GM19455 (cell line): ENCODE results near the gene TEX13D.
"Not testable (repeated sequence)": the region's sequence is repeated elsewhere in the genome, so short reads cannot be mapped to it uniquely, and the experiment has no call there.

ENCODE experiments used
- ATAC-seq: cut with Tn5 transposase; IDR thresholded peaks from one replicate; pipeline ENCODE4 v1.9.1; 2021; ENCODE audit not compliant: unreplicated experiment

Gene TEX13D

DNA sequence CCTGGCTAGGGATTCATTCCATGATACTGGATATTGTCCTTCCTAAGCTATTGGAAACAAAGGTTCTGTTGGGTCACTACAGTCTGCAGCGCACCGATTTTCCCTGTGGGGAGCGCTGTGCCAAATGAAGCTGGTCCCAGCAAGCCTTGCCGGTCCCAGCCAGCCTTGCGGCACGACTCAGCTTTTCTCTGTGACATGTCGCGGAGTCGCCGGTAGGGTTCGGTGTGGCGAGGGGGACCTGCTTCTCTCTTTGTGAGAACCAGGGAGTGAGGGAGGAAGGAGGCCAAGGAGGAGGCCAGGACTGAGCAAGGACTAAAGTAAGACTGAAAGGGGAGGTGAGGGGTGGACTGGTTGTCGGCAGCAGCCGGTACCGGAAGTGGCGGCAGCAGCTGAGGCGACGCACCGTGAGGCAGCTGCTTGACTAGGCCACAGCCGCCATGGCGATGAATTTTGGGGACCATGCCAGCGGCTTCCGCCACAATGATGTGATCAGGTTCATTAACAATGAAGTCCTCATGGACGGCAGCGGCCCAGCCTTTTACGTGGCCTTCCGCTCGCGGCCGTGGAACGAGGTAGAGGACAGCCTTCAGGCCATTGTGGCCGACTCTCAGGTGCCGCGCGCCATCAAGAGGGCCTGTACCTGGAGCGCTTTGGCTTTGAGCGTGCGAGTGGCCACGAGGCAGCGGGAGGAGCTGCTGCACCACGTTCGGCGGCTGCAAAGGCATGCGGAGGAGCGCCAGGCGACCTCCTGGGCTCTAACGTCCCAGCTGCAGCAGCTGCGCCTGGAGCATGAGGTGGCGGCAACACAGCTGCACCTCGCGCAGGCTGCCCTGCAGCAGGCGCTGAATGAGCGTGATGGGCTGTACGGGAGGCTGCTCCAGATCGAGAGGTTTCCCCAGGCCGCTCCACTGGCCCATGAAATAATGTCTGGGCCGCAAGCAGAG lies at the start of gene TEX13D:
Gene TEX13D (plus strand): TSS at position 180 of the 944 bp plus-strand sequence. CDS start 258 bp downstream, at position 438.
- no peak for ATAC-seq

DNA sequence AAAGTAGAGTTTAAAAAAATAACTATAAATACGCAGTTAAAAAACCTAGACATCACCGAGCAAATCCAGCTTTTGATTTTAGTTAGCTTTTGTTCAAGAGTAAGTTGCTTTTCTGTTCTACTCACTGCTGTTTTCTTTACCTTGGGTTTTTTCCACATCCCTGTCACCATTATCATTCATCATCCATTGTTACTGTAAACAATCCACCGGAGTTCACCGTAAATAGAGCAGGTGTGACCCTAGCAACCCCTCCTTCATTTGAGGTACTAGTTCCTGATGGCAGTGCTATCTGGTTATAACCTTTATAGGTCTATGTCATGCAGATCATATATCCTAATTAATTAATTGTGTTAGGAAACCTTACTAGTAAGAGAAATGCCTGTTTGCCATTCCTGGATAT lies 43.0 kb upstream of the TEX13D start:
- no peak for ATAC-seq

DNA sequence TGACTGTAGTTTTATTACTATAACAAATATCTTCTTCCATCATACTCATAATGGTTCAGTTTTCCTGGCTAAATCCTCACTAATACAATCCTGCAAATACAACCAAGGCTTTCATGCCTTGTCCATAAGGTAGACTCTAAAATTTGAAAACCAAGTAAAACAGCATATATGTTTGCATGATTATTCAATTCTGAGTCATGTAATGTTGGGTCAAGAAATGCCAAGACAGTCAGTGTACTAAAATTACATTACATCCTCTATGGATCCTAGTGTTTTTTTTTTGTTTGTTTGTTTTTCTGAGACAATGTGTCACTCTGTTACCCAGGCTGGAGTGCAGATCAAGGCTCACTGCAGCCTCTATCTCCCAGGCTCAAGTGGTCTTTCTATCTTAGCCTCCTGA lies 38.6 kb upstream of the TEX13D start:
- ATAC-seq = no peak

DNA sequence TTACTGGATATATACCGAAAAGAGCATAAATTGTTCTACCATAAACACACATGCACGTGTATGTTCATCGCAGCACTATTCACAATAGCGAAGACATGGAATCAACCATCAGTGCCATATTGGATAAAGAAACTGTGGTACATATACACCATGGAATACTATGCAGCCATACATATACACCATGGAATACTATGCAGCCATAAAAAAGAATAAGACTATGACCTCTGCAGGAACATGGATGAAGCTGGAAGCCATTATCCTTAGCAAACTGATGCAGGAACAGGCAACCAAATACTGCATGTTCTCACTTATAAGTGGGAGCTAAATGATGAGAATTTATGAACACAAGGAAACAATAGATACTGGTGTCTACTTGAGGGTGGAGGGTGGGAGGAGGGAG lies 33.1 kb upstream of the TEX13D start:
- ATAC-seq = not testable (repeated sequence)

DNA sequence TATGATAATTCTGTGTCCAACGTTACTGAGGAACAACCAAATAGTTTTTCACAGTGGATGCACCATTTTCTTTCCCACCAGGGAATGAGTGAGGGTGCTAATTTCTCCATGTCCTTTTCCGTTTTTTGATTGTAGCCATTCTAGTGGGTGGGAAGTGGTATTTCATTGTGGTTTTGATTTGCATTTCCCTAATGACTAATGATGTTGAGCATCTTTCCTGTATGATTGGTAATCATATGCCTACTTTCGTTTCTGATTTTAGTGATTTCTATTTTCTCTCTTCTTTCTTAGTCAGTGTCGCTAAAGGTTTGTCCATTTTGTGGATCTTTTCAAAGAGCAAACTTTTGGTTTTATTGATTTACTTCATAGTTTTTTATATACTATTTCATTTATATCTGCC lies 32.1 kb upstream of the TEX13D start:
- no peak for ATAC-seq

DNA sequence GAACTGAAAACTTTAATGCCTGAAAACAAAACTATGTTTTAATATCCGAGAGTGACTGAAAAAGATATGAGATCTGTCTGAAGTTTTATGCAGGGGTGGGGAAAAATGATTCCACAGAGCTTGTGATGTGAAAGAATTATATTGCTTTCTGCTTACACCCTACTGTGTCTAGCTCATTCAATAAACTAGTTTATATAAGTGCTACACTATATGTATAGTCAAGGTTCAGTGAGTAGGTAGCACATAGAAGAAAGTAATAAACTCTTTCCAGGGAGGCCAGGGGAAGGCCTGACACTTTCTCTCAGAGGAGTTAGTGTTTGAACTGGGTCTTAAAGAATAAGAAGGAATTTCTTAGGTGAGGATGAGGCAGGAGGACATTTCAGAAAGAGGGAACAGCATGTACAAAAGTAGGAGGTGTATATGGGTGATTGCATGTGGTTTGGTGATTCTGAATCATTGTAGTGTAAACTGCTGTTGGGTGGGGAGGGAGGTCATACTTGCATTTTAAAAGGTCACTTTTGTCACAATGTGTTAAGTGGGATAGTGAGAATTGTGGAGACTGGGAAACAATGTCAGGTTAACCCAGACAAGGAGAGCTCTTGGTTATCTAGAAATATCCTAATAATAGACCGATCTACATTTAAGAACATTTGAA lies 25.1 kb upstream of the TEX13D start:
- no peak for ATAC-seq

DNA sequence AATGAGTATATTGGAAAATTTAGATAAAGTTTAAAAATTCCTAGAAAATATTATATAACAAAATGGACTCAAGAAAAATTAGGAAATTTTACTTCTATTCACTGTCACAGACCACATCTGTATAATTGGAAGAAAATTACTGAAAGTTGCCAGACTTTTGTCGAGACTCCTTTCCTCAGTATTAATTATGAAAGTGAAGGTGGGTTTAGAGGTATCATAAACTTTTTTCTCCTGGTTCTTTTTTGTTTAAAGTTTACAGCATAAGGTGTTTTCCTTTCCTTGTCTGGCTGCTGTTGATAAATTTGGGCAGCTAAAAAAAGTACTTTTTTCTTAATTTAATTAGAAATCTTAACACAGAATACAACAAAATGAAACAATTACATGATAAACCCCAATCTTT lies 6.7 kb upstream of the TEX13D start:
- ATAC-seq = no peak

DNA sequence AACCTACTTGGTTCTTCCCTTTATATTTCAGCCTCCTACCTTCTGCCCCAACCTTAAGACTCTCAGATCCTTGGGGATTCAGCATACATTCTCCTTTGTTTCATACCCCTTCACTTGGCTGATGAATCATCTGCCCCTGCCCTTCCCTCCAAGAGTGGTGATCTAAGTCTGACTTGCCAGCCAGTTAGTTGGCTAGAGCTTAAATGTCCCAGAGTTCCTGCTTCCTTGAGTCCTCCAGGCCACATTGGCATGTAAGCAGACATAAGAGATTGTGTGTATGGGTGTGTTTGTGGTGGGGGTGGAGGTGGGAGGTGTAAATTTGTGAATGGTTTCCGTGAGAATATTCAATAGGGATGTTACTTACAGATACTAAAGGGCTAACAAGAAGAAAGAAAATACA lies 3.7 kb upstream of the TEX13D start:
- no peak for ATAC-seq

DNA sequence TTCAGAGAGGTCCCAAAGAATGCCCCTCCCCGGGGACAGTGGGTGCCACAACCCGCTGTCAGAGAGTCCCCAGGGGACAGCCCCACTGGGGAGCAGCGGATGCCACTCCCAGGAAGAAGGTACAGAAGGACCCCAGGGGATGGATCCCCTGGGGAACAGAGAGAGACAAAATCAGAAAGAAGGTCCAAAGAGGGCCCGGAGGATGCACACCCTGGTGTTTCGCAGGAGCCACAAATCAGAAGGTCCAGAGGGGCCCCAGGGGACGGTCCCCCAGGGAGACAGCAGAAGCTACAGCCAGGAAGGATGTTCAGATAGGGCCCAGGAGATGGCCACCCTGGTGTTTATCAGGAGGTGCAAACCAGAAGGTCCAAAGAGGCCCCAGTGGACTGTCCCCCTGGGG lies 1.4 kb downstream of the TEX13D start:
- ATAC-seq = no peak

DNA sequence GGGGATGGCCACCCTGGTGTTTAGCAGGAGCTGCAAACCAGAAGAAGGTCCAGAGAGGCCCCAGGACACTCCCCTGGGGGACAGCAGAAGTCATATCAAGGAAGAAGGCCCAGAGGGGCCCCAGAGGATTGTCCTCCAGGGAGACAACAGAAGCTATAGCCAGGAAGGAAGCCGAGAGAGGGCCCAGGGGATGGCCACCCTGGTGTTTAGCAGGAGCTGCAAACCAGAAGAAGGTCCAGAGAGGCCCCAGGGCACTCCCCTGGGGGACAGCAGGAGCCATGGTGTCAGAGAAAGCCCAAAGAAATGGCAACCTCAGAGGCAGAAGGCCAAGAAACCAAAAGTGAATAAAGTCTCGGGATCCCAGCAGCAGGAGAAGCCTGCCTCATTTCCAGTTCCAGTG lies 2.1 kb downstream of the TEX13D start:
- ATAC-seq = not testable (repeated sequence)

DNA sequence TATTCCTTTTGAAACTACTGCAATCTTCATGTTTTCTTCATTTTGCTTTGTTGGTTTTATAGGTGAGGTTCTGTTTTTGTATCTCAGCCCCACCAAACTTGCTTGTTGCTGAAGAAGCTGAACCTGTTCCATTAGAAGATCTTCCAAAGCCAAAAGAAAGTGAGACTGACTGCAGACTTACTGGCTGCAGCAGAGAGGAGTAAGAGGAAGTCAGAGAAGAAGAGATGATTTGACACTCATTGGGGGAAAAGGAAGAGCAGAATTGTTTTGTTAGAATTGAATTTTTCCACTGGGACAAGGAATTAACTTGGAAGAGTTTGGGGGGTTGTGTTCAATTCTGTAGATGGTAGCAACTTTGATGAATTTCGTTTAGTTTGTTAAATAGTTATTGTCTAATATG lies 3.1 kb downstream of the TEX13D start:
- no peak for ATAC-seq

DNA sequence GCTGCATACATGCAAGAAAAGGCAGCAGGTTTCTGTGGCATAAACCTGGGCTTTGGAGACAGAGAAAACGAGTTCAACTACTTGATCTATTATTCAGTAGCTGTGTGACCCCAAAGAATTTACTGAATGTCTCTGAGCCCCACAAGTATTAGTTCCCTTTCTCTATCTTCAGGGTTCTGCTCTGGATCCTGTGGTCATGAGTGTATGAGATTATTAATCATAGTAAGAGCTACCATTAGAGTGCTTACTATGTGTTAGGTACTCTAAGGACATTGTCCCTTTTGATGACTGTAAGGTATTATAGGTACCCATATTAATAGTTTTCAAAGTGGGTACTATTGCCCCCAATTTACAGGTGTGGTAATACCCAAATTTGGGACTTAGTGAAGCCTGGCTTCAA lies 5.5 kb downstream of the TEX13D start:
- ATAC-seq = no peak

DNA sequence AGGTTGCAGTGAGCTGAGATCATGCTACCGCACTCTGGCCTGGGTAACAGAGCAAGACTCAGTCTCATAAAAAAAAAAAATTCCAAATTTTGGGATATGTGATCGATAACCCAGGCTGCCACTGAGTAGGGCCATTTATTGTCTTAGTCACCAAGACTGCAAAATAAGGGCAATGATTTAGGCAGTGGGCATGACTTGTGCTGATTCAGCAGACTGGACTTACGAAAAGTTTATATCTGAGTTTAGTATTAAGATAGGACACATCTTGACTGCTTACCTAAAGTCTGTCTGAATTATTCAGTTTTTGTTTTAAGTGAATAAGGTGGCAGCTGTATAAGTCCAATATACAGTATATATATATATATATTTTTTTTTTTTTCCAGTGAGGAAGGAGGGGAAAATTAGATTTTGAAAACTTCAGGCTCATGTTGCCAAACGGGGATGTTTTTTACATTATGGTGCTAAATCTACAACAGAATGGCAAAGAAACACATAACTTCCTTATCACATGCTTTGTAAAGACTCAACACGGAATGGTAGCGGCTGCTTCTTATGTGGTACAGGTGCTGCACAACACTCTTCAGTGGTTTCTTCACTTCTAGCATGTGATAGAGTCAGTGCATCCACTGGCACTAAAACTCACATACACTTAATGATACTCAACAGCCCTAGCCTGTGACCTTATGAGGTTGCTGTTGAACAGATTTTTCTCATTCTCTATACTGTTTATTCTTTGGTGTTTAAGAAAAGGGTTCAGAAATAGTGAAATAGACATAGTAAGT lies 6.5 kb downstream of the TEX13D start:
- no peak for ATAC-seq

DNA sequence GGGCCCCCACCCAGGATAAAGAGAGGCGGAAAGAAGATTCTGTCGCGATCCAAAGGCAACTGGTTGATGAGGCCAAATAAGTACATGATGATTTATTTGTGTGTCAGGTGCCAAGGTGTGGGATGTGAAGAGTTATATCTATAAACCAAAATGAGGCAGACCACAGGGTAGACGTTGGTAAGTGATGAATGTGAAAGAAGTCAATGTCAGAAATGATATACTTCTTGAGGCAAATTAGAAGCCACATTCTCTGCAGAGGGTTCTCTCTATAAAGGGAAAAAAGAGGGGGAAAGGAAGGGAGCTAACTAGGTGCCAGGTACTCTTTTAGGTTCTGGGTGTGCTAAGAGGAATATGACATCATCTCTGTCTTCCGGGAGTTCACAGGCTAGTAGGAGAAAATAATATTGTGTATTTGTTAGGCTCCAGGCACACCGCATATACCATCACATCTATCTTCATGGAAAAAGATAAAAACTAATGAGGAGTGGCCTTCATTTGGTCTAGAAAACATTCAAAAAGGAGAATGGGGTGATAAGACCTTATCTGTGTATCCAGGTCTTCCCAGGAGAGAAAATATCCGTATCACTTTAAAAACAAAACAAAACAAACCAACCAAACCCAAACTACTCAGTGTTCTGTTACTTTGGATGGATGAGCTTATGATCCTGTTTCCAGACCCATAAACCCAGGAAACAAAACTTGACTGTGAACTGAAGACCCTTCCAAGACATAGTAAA lies 9.1 kb downstream of the TEX13D start:
- ATAC-seq = no peak

DNA sequence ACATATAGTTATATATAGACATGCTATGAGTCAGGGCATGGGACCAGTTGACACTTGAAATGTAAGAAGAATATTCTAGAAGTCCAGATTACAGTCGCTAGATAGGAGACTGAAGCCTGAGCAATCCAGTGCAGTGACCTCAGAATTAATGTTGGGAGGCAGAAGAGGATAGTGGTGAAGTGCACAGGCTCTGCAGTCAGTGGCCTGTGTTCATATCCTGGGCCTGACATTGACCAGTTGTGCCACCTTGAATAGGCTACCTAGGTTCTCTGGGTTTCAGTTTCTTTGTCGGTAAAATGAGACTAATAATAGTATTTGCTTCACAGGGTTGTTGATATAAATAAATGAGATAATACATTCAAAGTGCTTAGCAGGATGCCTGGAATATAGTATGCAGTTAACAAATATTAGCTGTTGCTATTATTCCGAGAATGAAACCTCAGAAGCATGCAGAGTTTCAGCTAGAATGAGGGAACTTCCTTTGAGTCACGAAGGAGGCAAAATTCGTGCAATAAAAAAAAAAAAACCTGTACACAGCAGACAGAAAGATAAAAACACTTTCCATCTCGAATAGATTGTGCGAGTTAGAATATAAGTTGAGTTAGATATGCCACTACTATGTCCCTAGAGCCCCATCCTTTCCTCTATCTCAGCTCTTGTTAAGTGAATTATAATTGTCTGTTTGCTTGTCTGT lies 9.9 kb downstream of the TEX13D start:
- ATAC-seq = no peak

DNA sequence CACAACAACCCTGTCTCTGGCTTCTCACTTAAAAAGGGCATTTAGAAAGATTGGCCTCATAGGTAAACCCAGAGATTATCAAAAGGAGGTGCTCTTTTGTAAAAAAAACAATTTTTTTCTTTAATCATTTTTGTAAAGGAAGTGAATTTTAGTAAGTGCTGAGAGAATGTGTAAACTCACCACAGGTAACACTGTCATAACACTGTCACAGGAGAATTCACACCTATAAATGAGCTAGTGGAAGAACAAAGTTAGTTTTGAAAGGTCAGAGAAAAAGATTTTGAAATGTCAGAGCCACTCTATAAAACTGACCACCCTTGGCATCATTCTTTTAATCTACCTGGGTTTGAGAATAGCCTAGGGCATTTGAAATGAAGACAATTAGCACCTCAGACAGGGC lies 10.6 kb downstream of the TEX13D start:
- no peak for ATAC-seq

DNA sequence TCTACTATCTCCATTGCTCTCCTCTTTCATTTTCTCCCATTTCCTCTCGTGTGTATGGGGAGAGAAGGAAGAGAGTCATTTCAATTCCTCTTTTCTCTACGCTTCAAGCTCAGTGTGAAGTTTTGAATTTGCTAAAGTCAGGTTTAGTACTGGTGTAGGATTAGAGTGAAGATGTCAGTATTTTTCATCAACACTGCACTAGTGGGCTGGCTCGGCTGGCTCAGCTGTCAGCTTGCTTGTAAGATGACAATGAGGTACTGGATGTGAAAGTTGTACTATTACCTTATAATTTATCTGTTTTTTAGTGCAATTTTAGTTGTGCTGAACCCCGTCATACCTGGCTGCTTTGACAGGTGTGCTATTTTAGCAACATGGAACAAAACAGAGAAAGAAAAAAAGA lies 11.8 kb downstream of the TEX13D start:
- no peak for ATAC-seq

DNA sequence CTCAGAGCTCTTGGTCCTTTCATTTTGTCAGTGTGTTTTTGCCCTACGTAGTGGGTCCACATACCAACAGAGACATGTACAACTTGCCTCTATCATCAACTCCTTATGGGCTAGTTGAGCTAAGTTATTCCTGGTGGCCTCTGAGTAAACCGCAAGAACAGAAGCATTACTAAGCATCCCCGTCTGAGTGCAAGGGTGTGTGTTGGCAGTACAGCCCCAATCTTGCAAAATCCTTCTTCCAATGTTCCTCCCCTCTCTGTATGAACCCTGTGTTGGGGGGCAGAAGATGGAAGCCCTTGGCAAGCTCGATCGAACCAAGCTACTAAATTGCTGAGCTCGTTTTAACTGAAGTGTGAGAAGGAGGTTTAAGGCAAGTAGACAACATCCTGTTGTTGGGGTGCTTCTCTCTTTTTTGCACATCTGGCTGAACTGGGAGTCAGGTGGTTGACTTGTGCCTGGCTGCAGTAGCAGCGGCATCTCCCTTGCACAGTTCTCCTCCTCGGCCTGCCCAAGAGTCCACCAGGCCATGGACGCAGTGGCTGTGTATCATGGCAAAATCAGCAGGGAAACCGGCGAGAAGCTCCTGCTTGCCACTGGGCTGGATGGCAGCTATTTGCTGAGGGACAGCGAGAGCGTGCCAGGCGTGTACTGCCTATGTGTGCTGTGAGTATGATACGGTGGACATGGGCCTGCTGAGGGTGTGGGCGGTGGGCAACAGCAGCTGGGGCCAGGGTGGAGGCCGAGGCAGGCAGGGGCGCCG lies 13.8 kb downstream of the TEX13D start, which contains the start of gene SH2D1A:
Gene SH2D1A (plus strand): TSS at position 447 of the 760 bp plus-strand sequence. CDS start 80 bp downstream, at position 527.
- ATAC-seq = no peak

DNA sequence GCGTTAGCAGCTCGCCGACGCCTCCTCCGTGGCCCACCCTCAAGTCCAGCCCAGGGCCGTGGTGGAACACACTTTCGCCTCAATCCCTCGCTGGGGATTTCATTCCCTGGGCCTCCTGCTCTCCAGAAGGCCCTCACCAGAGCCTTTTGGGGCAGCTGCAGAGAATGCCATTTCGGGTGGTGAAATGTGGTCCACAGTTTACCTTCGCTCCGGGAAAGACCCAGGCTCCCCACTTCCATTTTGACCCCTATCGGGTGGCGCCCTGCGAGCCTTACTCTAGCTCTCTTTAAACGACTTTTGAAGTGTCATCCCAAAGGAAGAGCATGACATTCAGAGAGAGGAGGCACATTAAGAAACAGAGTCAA lies 14.4 kb downstream of the TEX13D start:
- ATAC-seq = no peak

DNA sequence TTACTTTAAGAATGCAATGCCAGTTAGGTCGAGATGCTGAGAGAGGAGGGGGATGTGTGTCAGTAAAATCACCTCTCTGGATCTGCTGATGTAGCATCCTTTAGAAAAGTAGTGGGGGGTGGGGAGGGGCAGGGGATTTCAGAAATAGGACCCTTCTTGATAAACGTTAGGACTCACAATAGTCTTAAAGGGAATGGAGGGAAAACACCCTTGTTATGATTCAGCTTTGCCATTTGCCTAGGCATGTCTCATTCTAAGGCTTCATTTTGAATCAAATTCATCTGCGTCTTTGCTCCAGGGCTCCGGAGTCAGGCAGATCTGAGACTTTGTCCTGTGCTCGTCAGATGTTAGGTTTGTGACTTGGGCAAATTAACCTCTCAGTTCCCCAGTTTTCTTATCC lies 14.8 kb downstream of the TEX13D start:
- ATAC-seq = no peak
